Tibial nerve (tissue), 4 donors: Measurements from ENCODE around the gene SLX1B. TPM values are rescaled to one million over a fixed set of nuclear protein-coding genes. Genes with fewer than 3 reads are reported as not detected.
"Not testable (repeated sequence)": the region's sequence is repeated elsewhere in the genome, so short reads cannot be mapped to it uniquely, and the experiment has no call there.

Experiments used
- DNase-seq, 2 donors: peaks; one replicate each; pipeline ENCODE4 v3.0.0-alpha.2; 2019; ENCODE audit warnings: low spot score in 2 of 2
- H3K27ac ChIP-seq, 4 donors: fragments of 200-600 bp; sonication (generic) in 3 of 4; one replicate each; pipeline ENCODE4 v1.5.1; 2017 to 2019; ENCODE audit warnings: mild to moderate bottlenecking in 1 of 4
- H3K27me3 ChIP-seq, 2 donors: fragments of 200-600 bp; sonication (generic) in 1 of 2; one replicate each; pipeline versions ENCODE4 v1.5.1 to v1.6.0; 2017 to 2019
- H3K36me3 ChIP-seq, 3 donors: fragments of 200-600 bp; sonication (generic); one replicate each; pipeline ENCODE4 v1.5.1; 2018 to 2019
- H3K4me1 ChIP-seq, 4 donors: fragments of 200-600 bp; sonication (generic) in 3 of 4; one replicate each; pipeline ENCODE4 v1.5.1; 2017 to 2019
- H3K4me3 ChIP-seq, 4 donors: fragments of 200-600 bp; sonication (generic) in 3 of 4; one replicate each; pipeline ENCODE4 v1.5.1; 2017 to 2019; ENCODE audit warnings: mild to moderate bottlenecking in 1 of 4, moderate library complexity in 1 of 4
- H3K9me3 ChIP-seq, 4 donors: fragments of 200-600 bp; sonication (generic) in 3 of 4; one replicate each; pipeline ENCODE4 v1.5.1; 2017 to 2019
- WGBS, 2 donors: methylation state at CpG; one replicate each; pipeline ENCODE4 v1.1.5; 2018; 5-methylcytosine and 5-hydroxymethylcytosine counted together
- total RNA-seq, 4 donors: library from RNA; depleted of rRNA; stranded (reverse); fragments of >200 nt; gene quantifications; one replicate each; pipeline ENCODE4 v1.1.0, GENCODE V29; 2016

Gene SLX1B
- total RNA-seq = 10 to 100 TPM in 3 of 4 donors, 1 to 10 TPM in 1; 9.3 to 34.5 (median 16.1) TPM

- not testable (repeated sequence) for H3K4me1 ChIP-seq, DNase-seq, H3K9me3 ChIP-seq, H3K27me3 ChIP-seq, H3K4me3 ChIP-seq, H3K36me3 ChIP-seq, H3K27ac ChIP-seq
- no CpG with 5 or more reads among the region's 33 CpGs for WGBS, 2 donors
These were observed at the start of gene SLX1B, which contains the start of gene BOLA2 for GRCh38 chr16:29454269-29454668. SLX1B (plus strand) TSS chr16:29454533. BOLA2 (minus strand) TSS chr16:29454351; CDS start chr16:29454253, 98 bp downstream.

GRCh38 chr16:29405249-29405648, 49.1 kb upstream of the SLX1B start:
- not testable (repeated sequence) for H3K9me3 ChIP-seq, H3K36me3 ChIP-seq, DNase-seq, H3K27me3 ChIP-seq, H3K4me1 ChIP-seq, H3K27ac ChIP-seq, H3K4me3 ChIP-seq
- WGBS, 2 donors = 57 to 70% methylated on average over 5 to 7 of the region's 7 CpGs

- not testable (repeated sequence) for H3K4me3 ChIP-seq, H3K36me3 ChIP-seq, H3K9me3 ChIP-seq, H3K27ac ChIP-seq, H3K4me1 ChIP-seq, H3K27me3 ChIP-seq, DNase-seq
- 84 to 90% methylated on average over 2 of the region's 2 CpGs for WGBS, 2 donors
These were observed 30.7 kb upstream of the SLX1B start for GRCh38 chr16:29423587-29423986.

- H3K27me3 ChIP-seq, H3K9me3 ChIP-seq, H3K4me1 ChIP-seq, H3K36me3 ChIP-seq, H3K4me3 ChIP-seq, H3K27ac ChIP-seq, DNase-seq: not testable (repeated sequence)
- WGBS, 2 donors = 91 to 94% methylated on average over 3 of the region's 3 CpGs
These were observed 28.9 kb upstream of the SLX1B start for GRCh38 chr16:29425390-29425789.

GRCh38 chr16:29453754-29454153, 579 bp upstream of the SLX1B start:
- H3K36me3 ChIP-seq, H3K4me3 ChIP-seq, H3K9me3 ChIP-seq, H3K27ac ChIP-seq, H3K27me3 ChIP-seq, H3K4me1 ChIP-seq, DNase-seq: not testable (repeated sequence)
- no CpG with 5 or more reads among the region's 21 CpGs for WGBS, 2 donors

GRCh38 chr16:29454828-29455227, 495 bp downstream of the SLX1B start:
- not testable (repeated sequence) for H3K4me3 ChIP-seq, H3K9me3 ChIP-seq, H3K27me3 ChIP-seq, H3K4me1 ChIP-seq, H3K27ac ChIP-seq, DNase-seq, H3K36me3 ChIP-seq
- WGBS, 2 donors = no CpG with 5 or more reads among the region's 29 CpGs

- not testable (repeated sequence) for H3K27ac ChIP-seq, H3K9me3 ChIP-seq, H3K27me3 ChIP-seq, H3K36me3 ChIP-seq, H3K4me3 ChIP-seq, H3K4me1 ChIP-seq
- peak in 1 of 2 donors; percentile 2 for DNase-seq
- WGBS, 2 donors = 100% methylated on average over 1 of the region's 2 CpGs; no CpG with 5 or more reads in 1 of the 2 donors
These were observed 3.3 kb downstream of the SLX1B start for GRCh38 chr16:29457660-29458059.

- H3K27ac ChIP-seq, DNase-seq, H3K4me1 ChIP-seq, H3K4me3 ChIP-seq, H3K9me3 ChIP-seq, H3K27me3 ChIP-seq, H3K36me3 ChIP-seq: not testable (repeated sequence)
- WGBS, 2 donors = no CpG with 5 or more reads among the region's 13 CpGs
These were observed 5.6 kb downstream of the SLX1B start, which contains the start of gene SULT1A4 for GRCh38 chr16:29459706-29460646. SULT1A4 (plus strand) TSS chr16:29459913; CDS start chr16:29461386, 1,473 bp downstream.

GRCh38 chr16:29460647-29461030, 6.3 kb downstream of the SLX1B start:
- not testable (repeated sequence) for H3K36me3 ChIP-seq, H3K4me3 ChIP-seq, DNase-seq, H3K27ac ChIP-seq, H3K4me1 ChIP-seq, H3K27me3 ChIP-seq, H3K9me3 ChIP-seq
- no CpG with 5 or more reads among the region's 9 CpGs for WGBS, 2 donors

GRCh38 chr16:29465985-29466824, 11.9 kb downstream of the SLX1B start:
- no CpG with 5 or more reads among the region's 57 CpGs for WGBS, 2 donors
- not testable (repeated sequence) for DNase-seq, H3K4me1 ChIP-seq, H3K9me3 ChIP-seq, H3K4me3 ChIP-seq, H3K27ac ChIP-seq, H3K27me3 ChIP-seq, H3K36me3 ChIP-seq

GRCh38 chr16:29466904-29467303, 12.6 kb downstream of the SLX1B start:
- H3K4me1 ChIP-seq, H3K36me3 ChIP-seq, H3K27ac ChIP-seq, H3K4me3 ChIP-seq, H3K27me3 ChIP-seq, DNase-seq, H3K9me3 ChIP-seq: not testable (repeated sequence)
- no CpG with 5 or more reads among the region's 33 CpGs for WGBS, 2 donors

- not testable (repeated sequence) for H3K27me3 ChIP-seq, H3K9me3 ChIP-seq, H3K27ac ChIP-seq, H3K4me1 ChIP-seq, H3K36me3 ChIP-seq, H3K4me3 ChIP-seq, DNase-seq
- no CpG with 5 or more reads among the region's 10 CpGs for WGBS, 2 donors
These were observed 13.5 kb downstream of the SLX1B start for GRCh38 chr16:29467654-29468366.

- peak overlapping the region in 1 of 4 donors; percentile 56 for H3K27ac ChIP-seq
- H3K9me3 ChIP-seq, H3K27me3 ChIP-seq, H3K36me3 ChIP-seq, H3K4me1 ChIP-seq: not testable (repeated sequence)
- peak; percentile 53 to 73 for DNase-seq
- peak overlapping the region in 1 of 4 donors; percentile 29 for H3K4me3 ChIP-seq
- 14 to 20% methylated on average over 4 to 6 of the region's 6 CpGs for WGBS, 2 donors
These were observed 15.3 kb downstream of the SLX1B start for GRCh38 chr16:29469660-29470059.
